Thyroid gland (tissue), 4 donors: ENCODE data around the gene MRPS11. TPM values are rescaled to one million over a fixed set of nuclear protein-coding genes. Genes with fewer than 3 reads are reported as not detected.

Experiments used
- DNase-seq, 2 donors: peaks; one replicate each; pipeline ENCODE4 v3.0.0-alpha.2; 2019
- H3K27ac ChIP-seq, 3 donors: fragments of 200-600 bp; sonication (generic); 1 replicate in 2 of 3; 2 replicates in 1 of 3; pipeline ENCODE4 v1.5.1; 2016 to 2019; ENCODE audit warnings: mild to moderate bottlenecking in 1 of 3, moderate library complexity in 1 of 3
- H3K27me3 ChIP-seq: fragments of 200-600 bp; sonication (generic); one replicate; pipeline ENCODE4 v1.5.1; 2019
- H3K36me3 ChIP-seq, 2 donors: fragments of 200-600 bp; sonication (generic); one replicate each; pipeline ENCODE4 v1.5.1; 2016 to 2019
- H3K4me1 ChIP-seq, 2 donors: fragments of 200-600 bp; sonication (generic); one replicate each; pipeline ENCODE4 v1.5.1; 2017 to 2019
- H3K4me3 ChIP-seq, 3 donors: fragments of 200-600 bp; sonication (generic); replicated peaks in 1 of 3; 1 replicate in 2 of 3; 2 replicates in 1 of 3; pipeline ENCODE4 v1.5.1; 2016; ENCODE audit warnings: mild to moderate bottlenecking in 1 of 3
- H3K9me3 ChIP-seq: fragments of 200-600 bp; sonication (generic); one replicate; pipeline ENCODE4 v1.5.1; 2017
- POLR2A ChIP-seq, 2 donors: fragments of 450-650 bp; IDR thresholded peaks; one replicate each; pipeline ENCODE4 v1.6.1; 2017; ENCODE audit warnings: antibody characterized with exemption in 2 of 2, mild to moderate bottlenecking in 2 of 2, moderate library complexity in 1 of 2
- WGBS, 2 donors: methylation state at CpG; one replicate each; pipeline ENCODE4 v1.1.5; 2017; 5-methylcytosine and 5-hydroxymethylcytosine counted together
- intact Hi-C: fragments of 100-400 bp; cut with DNase I; formaldehyde crosslinking; loops from one replicate; pipeline ENCODE4 v1.15.1; 2023
- total RNA-seq, 4 donors: library from RNA; depleted of rRNA; stranded (reverse); fragments of >200 nt; gene quantifications; one replicate each; pipeline ENCODE4 v1.2.3, GENCODE V29; 2016
- TF ChIP-seq, protein P1 (sequence below), 6 experiments: fragments of 200-600 bp in 3 of 6; fragments of 450-650 bp in 3 of 6; sonication (generic) in 3 of 6; IDR thresholded peaks; one replicate each; pipeline ENCODE4 v1.5.1; 2016 to 2019; ENCODE audit warnings: antibody characterized with exemption in 6 of 6, mild to moderate bottlenecking in 2 of 6, inconsistent platforms in 1 of 6, moderate library complexity in 1 of 6

The MRPS11 gene
- 10 to 100 TPM; 44.2 to 95.3 (median 65.0) TPM for total RNA-seq

- intact Hi-C loops: loop anchor here (5.0 kb wide), 1 partner anchor 150 kb away; no protein-coding TSS in a partner anchor
- peaks cover 19 to 37% of the 10 kb centered on the region in 2 donors for H3K4me1 ChIP-seq
- 0 to 1% methylated on average over 35 to 42 of the region's 55 CpGs for WGBS, 2 donors
- H3K9me3 ChIP-seq: no peaks in the 10 kb centered on the region
- no peaks in the 10 kb centered on the region for H3K27me3 ChIP-seq
- H3K36me3 ChIP-seq: peaks cover 23 to 25% of the 10 kb centered on the region in 2 donors
- H3K4me3 ChIP-seq: peak within 1 kb of the TSS; percentile 44 to 83 (median 66)
- TF ChIP-seq, protein P1, sequence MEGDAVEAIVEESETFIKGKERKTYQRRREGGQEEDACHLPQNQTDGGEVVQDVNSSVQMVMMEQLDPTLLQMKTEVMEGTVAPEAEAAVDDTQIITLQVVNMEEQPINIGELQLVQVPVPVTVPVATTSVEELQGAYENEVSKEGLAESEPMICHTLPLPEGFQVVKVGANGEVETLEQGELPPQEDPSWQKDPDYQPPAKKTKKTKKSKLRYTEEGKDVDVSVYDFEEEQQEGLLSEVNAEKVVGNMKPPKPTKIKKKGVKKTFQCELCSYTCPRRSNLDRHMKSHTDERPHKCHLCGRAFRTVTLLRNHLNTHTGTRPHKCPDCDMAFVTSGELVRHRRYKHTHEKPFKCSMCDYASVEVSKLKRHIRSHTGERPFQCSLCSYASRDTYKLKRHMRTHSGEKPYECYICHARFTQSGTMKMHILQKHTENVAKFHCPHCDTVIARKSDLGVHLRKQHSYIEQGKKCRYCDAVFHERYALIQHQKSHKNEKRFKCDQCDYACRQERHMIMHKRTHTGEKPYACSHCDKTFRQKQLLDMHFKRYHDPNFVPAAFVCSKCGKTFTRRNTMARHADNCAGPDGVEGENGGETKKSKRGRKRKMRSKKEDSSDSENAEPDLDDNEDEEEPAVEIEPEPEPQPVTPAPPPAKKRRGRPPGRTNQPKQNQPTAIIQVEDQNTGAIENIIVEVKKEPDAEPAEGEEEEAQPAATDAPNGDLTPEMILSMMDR (IDR thresholded peaks at IDR 0.05): no peak
- peak in 1 of 2 donors; percentile 33 for TF ChIP-seq POLR2A (IDR thresholded peaks at IDR 0.05)
- peak within 1 kb of the TSS; percentile 90 to 98 (median 91) for H3K27ac ChIP-seq
- peak; percentile 87 to 89 for DNase-seq
Measured at GRCh38 chr15:88467073-88467934, at the start of gene MRPS11, which contains the start of gene MRPL46. Gene MRPS11 (plus strand): TSS chr15:88467708. CDS start chr15:88467718, 10 bp downstream. Gene MRPL46 (minus strand): TSS chr15:88467388. CDS start chr15:88467377, 11 bp downstream.

GRCh38 chr15:88419830-88420229 is 47.7 kb upstream of the MRPS11 start:
- Histone ChIP-seq H3K36me3 (no peaks in the 10 kb centered on the region), H3K9me3 (no peaks in the 10 kb centered on the region), H3K4me3 (no peak overlapping the region), H3K4me1 (no peaks in the 10 kb centered on the region), H3K27ac (no peak overlapping the region), H3K27me3 (no peaks in the 10 kb centered on the region)
- no peak for DNase-seq
- intact Hi-C loops: no loop called here
- TF ChIP-seq, protein P1 (IDR thresholded peaks at IDR 0.05): no peak
- TF ChIP-seq POLR2A (IDR thresholded peaks at IDR 0.05): no peak
- 68% methylated on average over 3 of the region's 3 CpGs for whole genome bisulfite sequencing, 2 donors

- TF ChIP-seq POLR2A (IDR thresholded peaks at IDR 0.05): no peak
- TF ChIP-seq, protein P1 (IDR thresholded peaks at IDR 0.05): no peak
- DNase-seq: no peak
- no peak overlapping the region for H3K4me3 ChIP-seq
- no peaks in the 10 kb centered on the region for H3K36me3 ChIP-seq
- intact Hi-C loops: no loop called here
- 80 to 82% methylated on average over 8 of the region's 8 CpGs for WGBS, 2 donors
- H3K9me3 ChIP-seq: no peaks in the 10 kb centered on the region
- H3K4me1 ChIP-seq: no peaks in the 10 kb centered on the region
- no peak overlapping the region for H3K27ac ChIP-seq
- H3K27me3 ChIP-seq: no peaks in the 10 kb centered on the region
Measured at GRCh38 chr15:88423331-88423730, 44.2 kb upstream of the MRPS11 start.

DNA sequence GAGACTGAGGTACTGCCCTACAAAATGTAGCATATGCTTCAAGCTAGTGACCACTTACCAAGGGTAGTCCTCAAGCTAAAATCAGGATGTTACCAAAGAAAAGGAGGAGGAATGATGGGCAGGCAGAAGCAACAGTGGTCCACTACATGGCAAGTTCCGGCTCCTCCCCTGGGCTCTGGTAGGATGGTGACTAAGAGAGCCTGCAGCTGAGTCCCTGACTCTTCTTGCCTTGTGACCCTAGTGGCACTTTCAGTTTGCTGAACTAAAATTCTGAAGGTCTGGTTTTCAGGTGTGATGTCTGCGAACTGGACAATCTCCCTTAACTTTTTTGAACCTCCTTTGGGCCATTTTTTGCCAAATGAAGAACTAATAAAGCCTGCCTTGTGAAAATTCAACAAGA is 41.2 kb upstream of the MRPS11 start:
- Histone ChIP-seq H3K27me3 (no peaks in the 10 kb centered on the region), H3K9me3 (no peaks in the 10 kb centered on the region), H3K4me1 (no peaks in the 10 kb centered on the region), H3K36me3 (no peaks in the 10 kb centered on the region), H3K27ac (no peak overlapping the region), H3K4me3 (no peak overlapping the region)
- TF ChIP-seq, protein P1 (IDR thresholded peaks at IDR 0.05): no peak
- no peak for TF ChIP-seq POLR2A (IDR thresholded peaks at IDR 0.05)
- 62 to 68% methylated on average over 2 of the region's 2 CpGs for WGBS, 2 donors
- intact Hi-C loops: no loop called here
- DNase-seq: no peak

DNA sequence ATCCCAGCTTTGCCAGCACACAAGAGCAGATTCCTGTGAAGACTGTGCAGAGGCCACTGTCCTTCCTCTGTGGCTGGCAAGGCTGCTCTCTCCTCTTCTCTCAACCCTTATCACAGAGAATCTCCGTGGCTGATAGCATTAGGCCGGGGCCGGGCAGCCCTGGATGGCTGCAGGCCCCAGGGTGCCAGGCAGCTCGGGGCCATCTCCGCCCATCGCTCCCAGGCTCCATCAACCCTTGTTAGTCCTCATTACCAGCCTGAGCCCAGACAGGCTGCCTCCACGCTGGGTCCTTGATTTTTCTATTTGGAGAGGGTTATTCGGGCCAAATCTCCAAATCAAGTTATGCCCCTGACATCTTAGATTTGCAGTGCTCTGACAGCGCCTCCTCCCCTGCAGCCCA is 39.5 kb upstream of the MRPS11 start:
- WGBS, 2 donors: 51 to 59% methylated on average over 8 to 9 of the region's 9 CpGs
- Histone ChIP-seq H3K27me3 (no peaks in the 10 kb centered on the region), H3K4me1 (no peaks in the 10 kb centered on the region), H3K4me3 (no peak overlapping the region), H3K36me3 (no peaks in the 10 kb centered on the region), H3K9me3 (no peaks in the 10 kb centered on the region), H3K27ac (no peak overlapping the region)
- TF ChIP-seq POLR2A (IDR thresholded peaks at IDR 0.05): no peak
- TF ChIP-seq, protein P1 (IDR thresholded peaks at IDR 0.05): no peak
- DNase-seq: no peak
- intact Hi-C loops: no loop called here
